PC-9 (cell line): ENCODE data around the gene CECR2. TPM values are rescaled to one million over a fixed set of nuclear protein-coding genes. Genes with fewer than 3 reads are reported as not detected.

Experiments
- BruUV-seq: library from RNA; stranded (reverse); fragments of 400-500 nt; replicated peaks from 2 replicates; lab custom pipeline; 2021; lab: Mats Ljungman, UMichigan
- CTCF ChIA-PET: fragments of 300-600 bp; sonication (Branson Sonifier 250); formaldehyde crosslinking; loops from one replicate; lab custom pipeline; 2022; ENCODE audit warnings: antibody characterized with exemption; lab: Charles Lee
- POLR2A ChIA-PET: fragments of 300-600 bp; sonication (Branson Sonifier 250); formaldehyde crosslinking; loops from one replicate; lab custom pipeline; 2022; ENCODE audit warnings: antibody characterized with exemption; ENCODE audit not compliant: unreplicated experiment; lab: Charles Lee
- DNase-seq, 2 experiments: peaks; one replicate each; pipeline versions ENCODE4 v3.0.0 to v3.0.0-alpha.2; 2015 to 2022; ENCODE audit warnings: mixed read lengths in 1 of 2
- H2AFZ ChIP-seq: fragments of 200-600 bp; sonication (generic); 2 replicates; pipeline ENCODE4 v1.8.1; 2017; ENCODE audit warnings: antibody characterized with exemption
- H3F3A ChIP-seq: fragments of 200-600 bp; sonication (generic); 2 replicates; pipeline ENCODE4 v1.8.1; 2017; ENCODE audit warnings: antibody characterized with exemption, mild to moderate bottlenecking, low read depth; ENCODE audit not compliant: insufficient read depth
- H3K27ac ChIP-seq: fragments of 200-600 bp; sonication (generic); 2 replicates; pipeline ENCODE4 v1.6.1; 2016; ENCODE audit warnings: mixed run types
- H3K27me3 ChIP-seq: fragments of 200-600 bp; sonication (generic); 2 replicates; pipeline ENCODE4 v1.6.1; 2016; ENCODE audit warnings: low read depth, mixed run types; ENCODE audit not compliant: insufficient read depth
- H3K36me3 ChIP-seq: fragments of 200-600 bp; sonication (generic); 2 replicates; pipeline ENCODE4 v1.6.1; 2016; ENCODE audit warnings: low read depth, mixed run types
- H3K4me1 ChIP-seq: fragments of 200-600 bp; sonication (generic); replicated peaks from 2 replicates; pipeline ENCODE4 v1.6.1; 2016; ENCODE audit warnings: mixed run types; ENCODE audit not compliant: insufficient read depth
- H3K4me2 ChIP-seq: fragments of 200-600 bp; sonication (generic); 2 replicates; pipeline ENCODE4 v1.6.1; 2017; ENCODE audit warnings: mixed run types
- H3K4me3 ChIP-seq: fragments of 200-600 bp; sonication (generic); 2 replicates; pipeline ENCODE4 v1.6.1; 2016; ENCODE audit warnings: mixed run types
- H3K79me2 ChIP-seq: fragments of 200-600 bp; sonication (generic); 2 replicates; pipeline ENCODE4 v1.6.1; 2017; ENCODE audit warnings: low read depth, mixed run types
- H3K9me2 ChIP-seq: fragments of 200-600 bp; sonication (generic); 2 replicates; pipeline ENCODE4 v1.8.1; 2017; ENCODE audit warnings: mild to moderate bottlenecking; ENCODE audit not compliant: insufficient read depth
- H3K9me3 ChIP-seq: fragments of 200-600 bp; sonication (generic); 2 replicates; pipeline ENCODE4 v1.8.1; 2016; ENCODE audit warnings: low read depth; ENCODE audit not compliant: insufficient read depth
- H4K20me1 ChIP-seq: fragments of 200-600 bp; sonication (generic); 2 replicates; pipeline ENCODE4 v1.8.1; 2017; ENCODE audit not compliant: insufficient read depth
- EZH2 ChIP-seq: fragments of 200-600 bp; sonication (generic); IDR thresholded peaks from 2 replicates; pipeline ENCODE4 v1.8.0; 2017; ENCODE audit warnings: antibody characterized with exemption, low read depth
- intact Hi-C: fragments of 100-400 bp; cut with micrococcal nuclease; formaldehyde crosslinking; loops from one replicate; pipeline ENCODE4 v1.10.0; 2022; ENCODE audit not compliant: unreplicated experiment
- total RNA-seq: library from RNA; stranded (reverse); gene quantifications from 2 replicates; pipeline ENCODE4 v1.2.3, GENCODE V29; 2021
- TF ChIP-seq, protein P1 (sequence below): fragments of 200-600 bp; sonication (generic); conservative IDR thresholded peaks from 2 replicates; pipeline ENCODE4 v1.6.1; 2017; ENCODE audit warnings: mixed run types, antibody characterized with exemption, mild to moderate bottlenecking, moderate library complexity

The CECR2 gene
- total RNA-seq, 1 experiment from 2014 or later: not detected

- Histone ChIP-seq H3K4me1 (no peaks in the 10 kb centered on the region), H3K9me2 (no peaks in the 10 kb centered on the region), H3K27ac (no peak overlapping the region), H3K9me3 (no peaks in the 10 kb centered on the region), H3K27me3 (no peaks in the 10 kb centered on the region), H3K36me3 (no peaks in the 10 kb centered on the region), H3F3A (no peaks in the 10 kb centered on the region), H3K79me2 (no peaks in the 10 kb centered on the region), H3K4me3 (no peak overlapping the region), H2AFZ (no peak overlapping the region), H4K20me1 (no peaks in the 10 kb centered on the region), H3K4me2 (no peak overlapping the region)
- BruUV-seq: no TSS peak
- intact Hi-C loops: no loop called here
- CTCF ChIA-PET: no interaction called here
- DNase-seq: no peak
- TF ChIP-seq, protein P1, sequence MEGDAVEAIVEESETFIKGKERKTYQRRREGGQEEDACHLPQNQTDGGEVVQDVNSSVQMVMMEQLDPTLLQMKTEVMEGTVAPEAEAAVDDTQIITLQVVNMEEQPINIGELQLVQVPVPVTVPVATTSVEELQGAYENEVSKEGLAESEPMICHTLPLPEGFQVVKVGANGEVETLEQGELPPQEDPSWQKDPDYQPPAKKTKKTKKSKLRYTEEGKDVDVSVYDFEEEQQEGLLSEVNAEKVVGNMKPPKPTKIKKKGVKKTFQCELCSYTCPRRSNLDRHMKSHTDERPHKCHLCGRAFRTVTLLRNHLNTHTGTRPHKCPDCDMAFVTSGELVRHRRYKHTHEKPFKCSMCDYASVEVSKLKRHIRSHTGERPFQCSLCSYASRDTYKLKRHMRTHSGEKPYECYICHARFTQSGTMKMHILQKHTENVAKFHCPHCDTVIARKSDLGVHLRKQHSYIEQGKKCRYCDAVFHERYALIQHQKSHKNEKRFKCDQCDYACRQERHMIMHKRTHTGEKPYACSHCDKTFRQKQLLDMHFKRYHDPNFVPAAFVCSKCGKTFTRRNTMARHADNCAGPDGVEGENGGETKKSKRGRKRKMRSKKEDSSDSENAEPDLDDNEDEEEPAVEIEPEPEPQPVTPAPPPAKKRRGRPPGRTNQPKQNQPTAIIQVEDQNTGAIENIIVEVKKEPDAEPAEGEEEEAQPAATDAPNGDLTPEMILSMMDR: no peak
- no peak for TF ChIP-seq EZH2
- POLR2A ChIA-PET: no interaction called here
Measured at GRCh38 chr22:17597217-17597616, 228.0 kb downstream of the CECR2 start.

DNA sequence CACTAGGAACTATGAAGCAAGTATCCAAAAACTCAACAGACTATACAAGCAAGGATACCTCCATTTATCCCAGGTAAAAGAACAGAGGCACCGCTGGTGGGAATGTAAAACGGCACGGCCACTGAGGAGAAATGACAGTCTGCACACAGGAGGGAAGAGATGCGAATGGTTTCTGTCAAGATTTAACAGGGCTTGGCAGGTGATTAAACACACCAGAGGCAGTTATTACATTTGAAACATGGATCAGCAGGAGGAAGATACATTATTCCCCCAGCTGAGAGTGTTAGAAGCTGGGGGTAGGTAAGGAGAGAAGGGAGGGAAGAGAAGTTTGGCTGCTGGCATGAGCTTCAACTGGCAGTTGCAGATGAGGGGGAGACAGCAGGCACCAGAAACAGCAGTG lies 229.1 kb downstream of the CECR2 start:
- DNase-seq: no peak
- no peaks in the 10 kb centered on the region for H3K9me3 ChIP-seq
- no peaks in the 10 kb centered on the region for H3K4me1 ChIP-seq
- ChIA-PET CTCF (no interaction called here), POLR2A (no interaction called here)
- H3K9me2 ChIP-seq: no peaks in the 10 kb centered on the region
- no peak overlapping the region for H3K4me3 ChIP-seq
- H2AFZ ChIP-seq: no peak overlapping the region
- H3K27ac ChIP-seq: no peak overlapping the region
- no peaks in the 10 kb centered on the region for H3K27me3 ChIP-seq
- H3K36me3 ChIP-seq: no peaks in the 10 kb centered on the region
- BruUV-seq: no TSS peak
- no peaks in the 10 kb centered on the region for H3F3A ChIP-seq
- H3K4me2 ChIP-seq: no peak overlapping the region
- intact Hi-C loops: no loop called here
- no peaks in the 10 kb centered on the region for H4K20me1 ChIP-seq
- H3K79me2 ChIP-seq: no peaks in the 10 kb centered on the region
- TF ChIP-seq, protein P1: no peak
- no peak for TF ChIP-seq EZH2

GRCh38 chr22:17601031-17601430 lies 231.8 kb downstream of the CECR2 start:
- no peaks in the 10 kb centered on the region for H3K36me3 ChIP-seq
- POLR2A ChIA-PET: interaction anchor here (0.7 kb wide), 1 partner anchor 43 kb away, joined by 8 read pairs; no protein-coding TSS in a partner anchor
- intact Hi-C loops: no loop called here

More at GRCh38 chr22:17601031-17601430, 231.8 kb downstream of the CECR2 start:
- no peaks in the 10 kb centered on the region for H3F3A ChIP-seq
- H3K4me3 ChIP-seq: no peak overlapping the region
- CTCF ChIA-PET: no interaction called here
- H4K20me1 ChIP-seq: no peaks in the 10 kb centered on the region
- TF ChIP-seq, protein P1: no peak
- no peak for TF ChIP-seq EZH2
- H3K4me1 ChIP-seq: no peaks in the 10 kb centered on the region
- H3K9me2 ChIP-seq: no peaks in the 10 kb centered on the region
- no peak for DNase-seq
- no peak overlapping the region for H2AFZ ChIP-seq
- no peak overlapping the region for H3K27ac ChIP-seq
- no peaks in the 10 kb centered on the region for H3K9me3 ChIP-seq
- no peak overlapping the region for H3K4me2 ChIP-seq
- no TSS peak for BruUV-seq
- no peaks in the 10 kb centered on the region for H3K79me2 ChIP-seq
- H3K27me3 ChIP-seq: no peaks in the 10 kb centered on the region
